OCI-LY1 (cell line): ENCODE results near the gene MAN2B2.

Source experiments
- H2AFZ ChIP-seq: fragments of 200-600 bp; sonication (generic), shearing (Covaris generic); 2 replicates; pipeline ENCODE4 v1.6.0; 2014; ENCODE audit warnings: antibody characterized with exemption, mild to moderate bottlenecking, low read length
- H3F3A ChIP-seq: fragments of 200-600 bp; sonication (generic), shearing (Covaris generic); 2 replicates; pipeline ENCODE4 v1.6.0; 2014; ENCODE audit warnings: mild to moderate bottlenecking, antibody characterized with exemption, low read length, moderate library complexity; ENCODE audit not compliant: insufficient read depth
- H3K27ac ChIP-seq: fragments of 200-600 bp; sonication (generic); 2 replicates; pipeline ENCODE4 v1.5.1; 2014; ENCODE audit warnings: low read length, mixed run types, mild to moderate bottlenecking, low read depth; ENCODE audit not compliant: poor library complexity, severe bottlenecking
- H3K27me3 ChIP-seq: fragments of 200-600 bp; sonication (generic); 2 replicates; pipeline ENCODE4 v1.6.0; 2014; ENCODE audit warnings: antibody characterized with exemption, mild to moderate bottlenecking, low read length, moderate library complexity; ENCODE audit not compliant: insufficient read depth
- H3K36me3 ChIP-seq: fragments of 200-600 bp; sonication (generic); 2 replicates; pipeline ENCODE4 v1.6.1; 2014; ENCODE audit warnings: mild to moderate bottlenecking, antibody characterized with exemption, low read length, moderate library complexity, mixed read lengths; ENCODE audit not compliant: insufficient read depth
- H3K4me1 ChIP-seq: fragments of 200-600 bp; sonication (generic); 2 replicates; pipeline ENCODE4 v1.5.1; 2014; ENCODE audit warnings: mild to moderate bottlenecking, low read length, moderate library complexity; ENCODE audit not compliant: insufficient read depth, severe bottlenecking
- H3K4me2 ChIP-seq: fragments of 200-600 bp; sonication (generic), shearing (Covaris generic); 2 replicates; pipeline ENCODE4 v1.6.1; 2014; ENCODE audit warnings: low read length
- H3K4me3 ChIP-seq: fragments of 200-600 bp; sonication (generic); 2 replicates; pipeline ENCODE4 v1.5.1; 2014; ENCODE audit warnings: low read length, low read depth, mild to moderate bottlenecking, mixed read lengths; ENCODE audit not compliant: poor library complexity, severe bottlenecking
- H3K79me2 ChIP-seq: fragments of 200-600 bp; shearing (Covaris generic); 2 replicates; pipeline ENCODE4 v1.6.1; 2016; ENCODE audit warnings: mixed run types, low read length, mixed read lengths; ENCODE audit not compliant: insufficient read depth
- H3K9ac ChIP-seq: fragments of 200-600 bp; sonication (generic), shearing (Covaris generic); 2 replicates; pipeline ENCODE4 v1.6.1; 2014; ENCODE audit warnings: mild to moderate bottlenecking, low read length, mixed read lengths
- H3K9me2 ChIP-seq: fragments of 200-600 bp; sonication (generic), shearing (Covaris generic); 2 replicates; pipeline ENCODE4 v1.6.1; 2014; ENCODE audit warnings: low read depth, mild to moderate bottlenecking, low read length, mixed read lengths
- H3K9me3 ChIP-seq: fragments of 200-600 bp; shearing (Covaris generic); 2 replicates; pipeline ENCODE4 v1.6.1; 2014; ENCODE audit warnings: low read length, mixed read lengths
- H4K20me1 ChIP-seq: fragments of 200-600 bp; sonication (generic), shearing (Covaris generic); 2 replicates; pipeline ENCODE4 v1.6.0; 2016; ENCODE audit warnings: mild to moderate bottlenecking, low read length; ENCODE audit not compliant: insufficient read depth
- EZH2 ChIP-seq: fragments of 200-600 bp; sonication (generic), shearing (Covaris generic); IDR thresholded peaks from 2 replicates; pipeline ENCODE4 v1.8.0; 2017; ENCODE audit warnings: borderline replicate concordance, mixed run types, mild to moderate bottlenecking, antibody characterized with exemption, low read length, moderate library complexity, mixed read lengths
- TF ChIP-seq, protein P1 (sequence below): fragments of 200-600 bp; sonication (generic), shearing (Covaris generic); IDR thresholded peaks from 2 replicates; pipeline ENCODE4 v1.5.1; 2017; ENCODE audit warnings: mild to moderate bottlenecking, antibody characterized with exemption, low read length, moderate library complexity, mixed read lengths

MAN2B2 gene

GRCh38 chr4:6576932-6577331 is 1.9 kb downstream of the MAN2B2 start:
- H3F3A ChIP-seq, result no peaks in the 10 kb centered on the region
- no peak overlapping the region for H3K4me2 ChIP-seq
- no peak overlapping the region for H3K4me3 ChIP-seq
- no peaks in the 10 kb centered on the region for H4K20me1 ChIP-seq
- no peaks in the 10 kb centered on the region for H3K9me3 ChIP-seq
- no peaks in the 10 kb centered on the region for H3K9me2 ChIP-seq
- no peak overlapping the region for H3K9ac ChIP-seq
- H3K79me2 ChIP-seq, result no peaks in the 10 kb centered on the region
- peaks cover 18% of the 10 kb centered on the region for H3K36me3 ChIP-seq
- H2AFZ ChIP-seq, result no peak overlapping the region
- peaks cover 11% of the 10 kb centered on the region for H3K4me1 ChIP-seq
- TF ChIP-seq, protein P1, sequence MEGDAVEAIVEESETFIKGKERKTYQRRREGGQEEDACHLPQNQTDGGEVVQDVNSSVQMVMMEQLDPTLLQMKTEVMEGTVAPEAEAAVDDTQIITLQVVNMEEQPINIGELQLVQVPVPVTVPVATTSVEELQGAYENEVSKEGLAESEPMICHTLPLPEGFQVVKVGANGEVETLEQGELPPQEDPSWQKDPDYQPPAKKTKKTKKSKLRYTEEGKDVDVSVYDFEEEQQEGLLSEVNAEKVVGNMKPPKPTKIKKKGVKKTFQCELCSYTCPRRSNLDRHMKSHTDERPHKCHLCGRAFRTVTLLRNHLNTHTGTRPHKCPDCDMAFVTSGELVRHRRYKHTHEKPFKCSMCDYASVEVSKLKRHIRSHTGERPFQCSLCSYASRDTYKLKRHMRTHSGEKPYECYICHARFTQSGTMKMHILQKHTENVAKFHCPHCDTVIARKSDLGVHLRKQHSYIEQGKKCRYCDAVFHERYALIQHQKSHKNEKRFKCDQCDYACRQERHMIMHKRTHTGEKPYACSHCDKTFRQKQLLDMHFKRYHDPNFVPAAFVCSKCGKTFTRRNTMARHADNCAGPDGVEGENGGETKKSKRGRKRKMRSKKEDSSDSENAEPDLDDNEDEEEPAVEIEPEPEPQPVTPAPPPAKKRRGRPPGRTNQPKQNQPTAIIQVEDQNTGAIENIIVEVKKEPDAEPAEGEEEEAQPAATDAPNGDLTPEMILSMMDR, result no peak
- TF ChIP-seq EZH2, result no peak
- no peaks in the 10 kb centered on the region for H3K27me3 ChIP-seq
- H3K27ac ChIP-seq, result no peak overlapping the region

GRCh38 chr4:6577409-6577808 is 2.4 kb downstream of the MAN2B2 start:
- no peak overlapping the region for H3K4me3 ChIP-seq
- H3K9me2 ChIP-seq, result no peaks in the 10 kb centered on the region
- H3K4me1 ChIP-seq, result peaks cover 11% of the 10 kb centered on the region
- no peaks in the 10 kb centered on the region for H4K20me1 ChIP-seq
- H3K9ac ChIP-seq, result no peak overlapping the region
- no peak overlapping the region for H2AFZ ChIP-seq
- no peaks in the 10 kb centered on the region for H3K79me2 ChIP-seq
- TF ChIP-seq, protein P1, result no peak
- no peak for TF ChIP-seq EZH2
- H3K27ac ChIP-seq, result no peak overlapping the region
- no peaks in the 10 kb centered on the region for H3K9me3 ChIP-seq
- no peaks in the 10 kb centered on the region for H3F3A ChIP-seq
- peaks cover 18% of the 10 kb centered on the region for H3K36me3 ChIP-seq
- no peaks in the 10 kb centered on the region for H3K27me3 ChIP-seq
- H3K4me2 ChIP-seq, result no peak overlapping the region

DNA sequence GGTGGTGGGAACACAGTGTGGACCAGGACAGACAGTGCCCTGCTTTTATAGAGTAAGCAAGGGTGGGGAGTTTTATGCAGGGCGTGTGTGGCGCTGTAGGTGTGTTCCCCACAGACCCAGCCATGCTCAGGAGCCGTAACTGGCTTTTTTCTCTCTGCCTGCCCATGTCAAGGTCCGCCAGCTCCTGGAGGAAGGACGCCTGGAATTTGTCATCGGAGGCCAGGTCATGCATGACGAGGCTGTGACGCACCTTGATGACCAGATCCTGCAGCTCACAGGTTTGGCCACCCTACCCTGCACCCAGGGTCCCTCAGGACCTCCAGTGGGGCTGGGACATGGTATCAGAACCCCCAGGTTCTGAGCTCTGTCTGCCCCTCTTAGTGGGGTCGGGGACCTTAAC is 3.2 kb downstream of the MAN2B2 start:
- TF ChIP-seq, protein P1, result no peak
- TF ChIP-seq EZH2, result no peak
- Histone ChIP-seq H3K4me2 (no peak overlapping the region), H3K9ac (no peak overlapping the region), H3K9me3 (no peaks in the 10 kb centered on the region), H3F3A (no peaks in the 10 kb centered on the region), H3K79me2 (no peaks in the 10 kb centered on the region), H3K4me3 (no peak overlapping the region), H3K9me2 (no peaks in the 10 kb centered on the region), H2AFZ (no peak overlapping the region), H3K4me1 (peaks cover 11% of the 10 kb centered on the region), H3K27ac (no peak overlapping the region), H4K20me1 (no peaks in the 10 kb centered on the region), H3K36me3 (peaks cover 21% of the 10 kb centered on the region), H3K27me3 (no peaks in the 10 kb centered on the region)
